Measurements from ENCODE around the gene C2CD5.
"Not testable (repeated sequence)": the region's sequence is repeated elsewhere in the genome, so short reads cannot be mapped to it uniquely, and the experiment has no call there.

The C2CD5 gene

GRCh38 chr12:22536346-22536945 is 7.9 kb downstream of the C2CD5 start:
- DNase-seq = no peak

GRCh38 chr12:22535478-22535877 is 8.9 kb downstream of the C2CD5 start:
- DNase-seq = no peak

GRCh38 chr12:22535038-22535437 is 9.3 kb downstream of the C2CD5 start:
- DNase-seq = no peak

GRCh38 chr12:22533155-22533554 is 11.2 kb downstream of the C2CD5 start:
- DNase-seq = no peak

- DNase-seq = no peak
Measured at GRCh38 chr12:22532317-22532716, 12.0 kb downstream of the C2CD5 start.

- no peak for DNase-seq
Measured at GRCh38 chr12:22531205-22531604, 13.1 kb downstream of the C2CD5 start.

- DNase-seq = no peak
Measured at GRCh38 chr12:22529281-22530060, 14.9 kb downstream of the C2CD5 start.

GRCh38 chr12:22527999-22528398 is 16.3 kb downstream of the C2CD5 start:
- no peak for DNase-seq

- DNase-seq = no peak
Measured at GRCh38 chr12:22526836-22527235, 17.5 kb downstream of the C2CD5 start.

GRCh38 chr12:22525426-22525825 is 18.9 kb downstream of the C2CD5 start:
- DNase-seq = no peak

- DNase-seq = no peak
Measured at GRCh38 chr12:22518998-22519397, 25.3 kb downstream of the C2CD5 start.

GRCh38 chr12:22518060-22518719 is 26.2 kb downstream of the C2CD5 start:
- DNase-seq = no peak

- DNase-seq = no peak
Measured at GRCh38 chr12:22514875-22515274, 29.5 kb downstream of the C2CD5 start.

- no peak for DNase-seq
Measured at GRCh38 chr12:22505826-22506225, 38.5 kb downstream of the C2CD5 start.

- no peak for DNase-seq
Measured at GRCh38 chr12:22500100-22500499, 44.2 kb downstream of the C2CD5 start.

GRCh38 chr12:22499445-22499844 is 44.9 kb downstream of the C2CD5 start:
- no peak for DNase-seq

- DNase-seq = no peak
Measured at GRCh38 chr12:22494319-22494718, 50.0 kb downstream of the C2CD5 start.

- no peak for DNase-seq
Measured at GRCh38 chr12:22491034-22491433, 53.3 kb downstream of the C2CD5 start.

- no peak for DNase-seq
Measured at GRCh38 chr12:22488478-22488877, 55.9 kb downstream of the C2CD5 start.

GRCh38 chr12:22487683-22488082 is 56.7 kb downstream of the C2CD5 start:
- DNase-seq = not testable (repeated sequence)

- no peak for DNase-seq
Measured at GRCh38 chr12:22481547-22482104, 62.7 kb downstream of the C2CD5 start.

- DNase-seq = not testable (repeated sequence)
Measured at GRCh38 chr12:22480814-22481213, 63.5 kb downstream of the C2CD5 start.

GRCh38 chr12:22480016-22480415 is 64.3 kb downstream of the C2CD5 start:
- DNase-seq = no peak

- no peak for DNase-seq
Measured at GRCh38 chr12:22477894-22478287, 66.5 kb downstream of the C2CD5 start.
